HG03135 (cell line): ENCODE measurements around the gene KL.

Experiments
- ATAC-seq: cut with Tn5 transposase; IDR thresholded peaks from one replicate; pipeline ENCODE4 v1.9.1; 2021; ENCODE audit warnings: mild to moderate bottlenecking, moderate library complexity; ENCODE audit not compliant: unreplicated experiment

KL gene

DNA sequence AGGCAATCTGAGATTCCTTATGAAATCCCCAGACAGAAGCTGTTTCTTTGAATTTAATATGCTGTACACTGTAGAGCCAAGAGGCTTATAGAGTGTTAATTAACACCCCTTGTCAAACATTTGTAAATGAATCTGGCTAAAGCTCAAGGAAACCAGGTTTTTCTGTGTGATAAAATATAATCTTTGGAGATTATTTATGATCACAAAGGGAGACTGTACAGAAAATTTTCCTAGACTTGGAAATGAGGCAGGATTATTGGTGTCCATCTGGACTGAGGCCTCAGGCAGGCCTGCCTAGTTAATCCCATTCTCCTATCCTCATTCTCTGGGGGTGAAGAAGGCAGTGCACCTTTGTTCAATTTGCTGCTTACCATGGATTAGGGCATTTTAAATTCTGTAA is 17.8 kb downstream of the KL start:
- no peak for ATAC-seq

DNA sequence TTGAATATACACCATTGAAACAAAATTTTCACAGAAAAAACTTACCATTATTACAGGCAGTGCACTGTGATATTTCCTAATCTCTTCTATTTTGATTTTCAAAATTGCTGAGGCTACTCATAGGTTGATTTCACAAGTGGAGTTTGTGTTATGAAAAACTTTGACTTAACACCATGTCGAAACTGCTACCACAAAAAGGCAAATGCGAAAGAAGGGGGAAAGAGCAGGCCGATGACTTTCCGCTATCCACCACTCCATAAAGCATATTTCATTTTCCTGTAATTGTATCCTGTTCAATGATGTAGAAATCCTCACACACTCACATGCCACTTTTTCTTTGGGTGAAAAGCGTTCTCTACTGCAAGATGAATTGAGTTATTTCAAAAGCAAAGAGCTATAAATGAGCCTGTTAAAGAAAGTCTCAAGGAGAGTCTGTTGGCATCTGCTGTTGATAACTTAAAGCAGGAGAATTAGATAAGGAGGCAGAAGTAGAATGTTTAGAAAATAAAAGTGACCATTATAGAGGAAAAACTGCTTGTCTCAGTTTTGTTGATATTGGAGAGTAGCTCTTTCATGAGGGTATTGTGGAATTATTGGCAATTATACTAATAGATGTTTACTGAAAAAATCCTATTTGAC is 18.8 kb downstream of the KL start:
- no peak for ATAC-seq

DNA sequence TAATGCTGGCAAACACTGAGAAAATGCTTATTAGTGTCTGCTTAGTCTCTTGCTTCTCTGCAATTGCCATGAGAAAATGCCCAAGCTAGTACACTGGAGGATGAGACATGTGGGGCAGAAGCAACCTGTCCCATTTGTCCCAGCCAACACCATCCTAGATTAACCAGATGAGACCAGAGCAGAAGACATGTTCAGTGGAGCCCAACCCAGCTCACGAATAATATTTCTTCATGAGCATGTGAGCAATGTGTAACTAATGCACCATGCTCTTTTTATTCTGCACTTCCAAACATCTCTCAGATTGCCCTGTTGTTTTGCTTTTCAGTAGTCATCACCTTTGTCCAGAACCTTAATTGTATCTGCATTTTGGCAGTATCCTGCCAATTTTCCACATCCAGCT is 21.4 kb downstream of the KL start:
- no peak for ATAC-seq

GRCh38 chr13:33040090-33040489 is 23.9 kb downstream of the KL start:
- no peak for ATAC-seq

- ATAC-seq, result no peak
Measured at GRCh38 chr13:33045851-33046592, 29.8 kb downstream of the KL start.

GRCh38 chr13:33050161-33050560 is 33.9 kb downstream of the KL start:
- ATAC-seq, result no peak

DNA sequence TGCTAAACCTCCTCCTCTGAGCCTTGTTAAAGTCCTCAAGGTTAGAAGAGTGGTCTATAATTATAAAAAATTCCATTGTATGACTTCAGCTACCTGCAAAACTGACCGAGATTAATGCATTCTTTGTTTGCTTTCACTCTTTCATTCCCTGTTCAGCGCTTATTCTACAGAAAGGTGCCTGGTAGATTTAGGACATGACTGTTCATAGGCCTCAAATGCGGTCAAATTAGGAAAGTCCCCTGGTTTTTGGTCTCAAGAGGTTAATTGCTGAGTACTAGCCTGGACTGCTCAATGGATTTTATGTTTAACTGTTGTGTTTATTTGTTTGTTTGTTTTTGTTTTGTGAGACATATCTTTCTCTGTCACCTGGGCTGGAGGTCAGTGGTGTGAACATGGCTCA is 35.4 kb downstream of the KL start:
- ATAC-seq, result no peak

- no peak for ATAC-seq
Measured at GRCh38 chr13:33052506-33053280, 36.5 kb downstream of the KL start.

DNA sequence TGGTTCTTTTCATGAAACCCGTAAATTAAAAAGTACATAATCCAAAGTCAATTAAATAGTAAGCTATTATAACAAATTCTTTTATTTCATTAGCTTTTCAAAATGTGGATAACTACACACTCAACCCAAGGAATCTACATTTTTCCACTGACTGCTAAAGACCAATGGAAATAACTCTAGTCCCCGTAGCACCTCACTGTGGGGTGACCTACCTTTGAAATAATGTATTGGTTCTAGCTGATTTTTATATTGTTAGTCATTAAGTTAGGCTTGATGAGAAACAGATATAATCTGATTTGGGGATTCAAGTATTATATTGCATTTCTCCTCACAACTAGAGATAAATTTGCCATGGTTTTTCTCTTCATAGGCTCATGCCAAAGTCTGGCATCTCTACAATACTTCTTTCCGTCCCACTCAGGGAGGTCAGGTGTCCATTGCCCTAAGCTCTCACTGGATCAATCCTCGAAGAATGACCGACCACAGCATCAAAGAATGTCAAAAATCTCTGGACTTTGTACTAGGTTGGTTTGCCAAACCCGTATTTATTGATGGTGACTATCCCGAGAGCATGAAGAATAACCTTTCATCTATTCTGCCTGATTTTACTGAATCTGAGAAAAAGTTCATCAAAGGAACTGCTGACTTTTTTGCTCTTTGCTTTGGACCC is 37.3 kb downstream of the KL start:
- ATAC-seq, result no peak

DNA sequence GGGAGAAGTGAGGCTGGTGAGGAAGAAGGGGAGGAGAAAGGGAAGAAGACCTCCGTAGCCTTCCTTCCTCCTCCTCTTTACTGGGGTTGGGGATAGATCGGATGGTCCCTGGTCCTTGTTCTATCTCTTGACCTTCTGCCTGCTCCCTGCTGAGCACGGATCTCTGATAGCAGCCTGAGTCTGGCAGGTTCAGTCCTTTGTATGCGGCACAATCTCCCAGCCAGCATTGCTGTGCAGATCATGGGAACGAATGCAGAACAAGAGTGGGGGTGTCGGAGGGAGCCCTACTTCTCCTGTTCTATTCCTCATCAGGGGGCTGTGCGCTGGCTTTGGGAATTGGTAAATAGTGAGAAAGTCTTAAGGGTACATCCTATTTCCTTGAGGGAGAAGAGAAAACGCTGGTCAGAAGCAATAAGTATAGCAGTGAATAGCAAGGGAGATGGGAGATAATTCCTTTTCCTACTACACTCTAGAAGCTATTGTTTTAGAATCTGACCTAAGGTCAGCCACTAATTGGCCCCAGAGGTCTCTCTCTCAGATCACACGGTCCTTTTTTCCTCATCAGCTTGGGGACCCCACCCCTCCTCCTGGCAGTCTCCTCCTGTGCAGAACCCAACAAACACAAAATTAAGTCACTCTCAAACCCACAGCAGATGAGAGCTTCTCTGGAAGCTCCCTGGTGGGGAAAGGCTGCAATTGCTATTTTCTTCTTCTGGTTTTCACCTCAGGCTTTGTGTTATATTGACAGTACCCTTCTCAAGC is 41.0 kb downstream of the KL start:
- no peak for ATAC-seq

- ATAC-seq, result no peak
Measured at GRCh38 chr13:33058776-33059327, 42.6 kb downstream of the KL start.

GRCh38 chr13:33060815-33061214 is 44.6 kb downstream of the KL start:
- no peak for ATAC-seq

DNA sequence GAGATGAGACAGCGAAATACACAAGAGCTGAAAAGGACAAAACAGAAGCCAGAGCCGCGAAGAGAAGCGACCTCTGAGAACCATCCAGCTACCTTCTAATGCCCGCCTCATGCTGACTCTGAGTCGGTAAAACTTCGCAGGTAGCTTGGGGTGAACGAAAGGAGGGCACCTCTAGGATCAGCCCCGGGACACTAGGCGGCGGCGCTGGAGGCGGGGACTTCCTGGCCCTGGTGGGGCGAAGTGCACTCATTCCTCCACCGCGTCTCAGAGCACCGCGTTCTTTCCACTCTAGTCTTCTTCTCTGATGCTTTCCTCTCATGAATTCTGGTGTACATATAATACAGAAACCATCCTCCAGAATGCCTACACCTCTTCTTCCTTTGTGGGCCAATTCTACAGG is 50.1 kb downstream of the KL start:
- ATAC-seq, result no peak

GRCh38 chr13:33069365-33069764 is 53.1 kb downstream of the KL start:
- no peak for ATAC-seq

DNA sequence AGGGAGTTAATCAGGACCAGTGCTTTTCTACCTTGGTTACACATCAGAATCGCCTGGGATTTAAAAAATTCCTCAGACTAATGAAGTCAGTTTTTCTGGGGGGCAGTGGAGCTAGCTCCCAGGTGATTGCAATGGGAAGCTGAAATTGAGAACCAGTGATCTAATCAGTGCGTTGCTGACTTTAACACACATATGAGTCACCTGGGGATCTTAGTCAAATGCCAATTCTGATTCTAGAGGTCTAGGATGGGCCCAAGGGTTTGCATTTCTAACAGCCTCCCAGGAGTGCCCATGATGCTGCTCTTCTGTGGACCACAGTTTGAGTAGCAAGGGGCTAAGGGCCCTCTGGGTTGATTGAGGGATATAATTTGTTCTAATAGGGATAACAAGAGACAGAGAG is 54.5 kb downstream of the KL start:
- no peak for ATAC-seq

DNA sequence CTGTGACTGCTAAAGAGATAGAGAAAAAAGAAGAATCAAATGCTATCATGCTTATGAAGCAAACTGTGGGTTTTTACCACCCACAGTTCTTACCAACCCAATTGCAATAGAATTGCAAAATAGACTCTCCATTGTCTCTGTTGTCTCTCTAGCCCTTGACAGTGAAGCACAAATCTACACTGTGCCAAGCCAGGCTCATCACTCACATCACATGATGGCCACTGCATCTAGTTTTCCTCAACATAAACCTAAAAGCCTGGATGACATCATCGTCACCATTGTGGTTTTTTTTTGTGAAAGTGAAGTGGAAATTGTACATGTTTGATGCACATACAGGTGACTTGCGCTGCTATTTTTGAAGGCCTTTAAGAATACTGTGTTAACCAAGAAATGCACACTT is 56.1 kb downstream of the KL start:
- ATAC-seq, result no peak

DNA sequence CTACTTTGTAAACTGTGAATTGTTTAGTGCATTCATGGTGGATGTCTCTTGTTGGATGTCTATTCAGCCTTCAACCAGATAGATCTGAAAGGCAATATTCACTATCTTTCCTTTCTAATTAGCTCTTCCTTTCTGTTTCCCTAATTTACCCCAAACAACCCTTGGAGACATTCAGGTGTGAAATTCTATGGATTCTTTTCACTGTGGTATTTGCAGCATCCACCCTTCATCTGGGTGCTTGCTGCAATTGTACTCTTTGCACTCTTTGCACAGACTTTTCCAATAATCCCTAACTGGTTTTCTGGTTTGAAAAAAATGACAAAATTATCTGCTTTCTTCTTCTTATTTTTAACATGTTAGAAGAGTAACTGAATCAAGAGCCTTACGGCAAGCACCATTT is 56.5 kb downstream of the KL start:
- no peak for ATAC-seq

- ATAC-seq, result no peak
Measured at GRCh38 chr13:33073338-33073737, 57.1 kb downstream of the KL start.

DNA sequence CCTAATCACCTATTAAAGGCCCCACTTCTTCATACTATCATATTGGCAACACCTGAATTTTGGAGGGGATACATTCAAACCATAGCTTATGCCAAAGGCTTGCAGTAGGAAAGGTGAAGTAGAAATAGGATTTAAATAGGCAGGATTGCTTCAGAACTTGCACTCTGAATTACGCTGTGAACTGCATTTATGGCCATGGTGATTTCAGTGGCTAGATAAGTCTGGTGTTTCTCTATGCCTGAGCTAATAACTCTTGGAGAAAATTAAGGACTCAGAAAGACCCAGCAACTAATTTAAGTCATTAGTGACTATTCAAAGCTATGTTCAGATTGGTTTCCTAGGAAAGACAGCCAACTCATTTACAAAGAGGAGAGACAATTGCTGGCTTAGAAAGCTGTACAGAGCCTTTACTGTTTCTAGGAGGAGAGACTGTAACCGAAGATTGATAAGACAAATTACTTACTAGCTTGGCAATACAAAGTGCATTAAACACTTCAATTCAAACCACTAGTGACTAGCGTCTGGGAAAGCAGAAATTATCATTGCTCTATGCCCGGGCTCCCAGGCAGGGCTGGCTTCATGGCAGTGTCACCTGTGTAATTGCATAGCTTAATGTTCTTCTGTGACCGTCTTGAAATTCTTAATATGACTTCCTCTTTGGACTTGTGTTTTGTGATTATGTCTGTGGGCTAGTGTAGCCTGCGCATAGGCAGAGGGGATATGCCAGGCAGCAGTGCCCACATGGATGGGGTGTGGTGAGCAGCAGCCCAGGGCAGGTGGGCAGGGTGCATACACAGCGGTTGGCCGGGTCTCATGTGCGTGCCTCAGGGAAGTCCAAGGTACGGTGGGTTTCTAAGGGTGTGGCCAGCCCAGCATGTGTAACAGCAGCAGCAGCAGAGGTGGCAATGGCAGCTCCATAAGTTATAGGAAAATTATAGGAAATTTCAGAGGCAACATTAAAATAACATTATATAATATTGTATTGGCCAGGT is 60.1 kb downstream of the KL start:
- ATAC-seq, result no peak
